ENCODE results near the gene DPF3. TPM values are rescaled to one million over a fixed set of nuclear protein-coding genes. Genes with fewer than 3 reads are reported as not detected.
A peak's percentile ranks its signal among the peaks of the same experiment; 100 is the strongest.

The DPF3 gene
- total RNA-seq, 6 experiments from 2014 or later: 1.2 to 5.7 (median 2.9) TPM

GRCh38 chr14:72847721-72848120, 46.2 kb downstream of the DPF3 start:
- Histone ChIP-seq H3K4me1 (peaks cover 0 to 15% (median 0%) of the 10 kb centered on the region in 4 donors), H3K9me3 (no peaks in the 10 kb centered on the region), H3K4me3 (no peak overlapping the region), H3K27ac (no peak overlapping the region), H3K36me3 (no peaks in the 10 kb centered on the region), H3K27me3 (no peaks in the 10 kb centered on the region)
- intact Hi-C loops (cut with DNase I): no loop called here
- WGBS (ENCODE audit: insufficient coverage, low coverage, low lambda C conversion rate, missing lambda C conversion rate): 98% methylated on average over 4 of the region's 4 CpGs
- ATAC-seq (no peak), DNase-seq (no peak)
- TF ChIP-seq, protein P1, sequence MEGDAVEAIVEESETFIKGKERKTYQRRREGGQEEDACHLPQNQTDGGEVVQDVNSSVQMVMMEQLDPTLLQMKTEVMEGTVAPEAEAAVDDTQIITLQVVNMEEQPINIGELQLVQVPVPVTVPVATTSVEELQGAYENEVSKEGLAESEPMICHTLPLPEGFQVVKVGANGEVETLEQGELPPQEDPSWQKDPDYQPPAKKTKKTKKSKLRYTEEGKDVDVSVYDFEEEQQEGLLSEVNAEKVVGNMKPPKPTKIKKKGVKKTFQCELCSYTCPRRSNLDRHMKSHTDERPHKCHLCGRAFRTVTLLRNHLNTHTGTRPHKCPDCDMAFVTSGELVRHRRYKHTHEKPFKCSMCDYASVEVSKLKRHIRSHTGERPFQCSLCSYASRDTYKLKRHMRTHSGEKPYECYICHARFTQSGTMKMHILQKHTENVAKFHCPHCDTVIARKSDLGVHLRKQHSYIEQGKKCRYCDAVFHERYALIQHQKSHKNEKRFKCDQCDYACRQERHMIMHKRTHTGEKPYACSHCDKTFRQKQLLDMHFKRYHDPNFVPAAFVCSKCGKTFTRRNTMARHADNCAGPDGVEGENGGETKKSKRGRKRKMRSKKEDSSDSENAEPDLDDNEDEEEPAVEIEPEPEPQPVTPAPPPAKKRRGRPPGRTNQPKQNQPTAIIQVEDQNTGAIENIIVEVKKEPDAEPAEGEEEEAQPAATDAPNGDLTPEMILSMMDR (IDR thresholded peaks at IDR 0.05): no peak
- no peak for TF ChIP-seq POLR2A (IDR thresholded peaks at IDR 0.05)

DNA sequence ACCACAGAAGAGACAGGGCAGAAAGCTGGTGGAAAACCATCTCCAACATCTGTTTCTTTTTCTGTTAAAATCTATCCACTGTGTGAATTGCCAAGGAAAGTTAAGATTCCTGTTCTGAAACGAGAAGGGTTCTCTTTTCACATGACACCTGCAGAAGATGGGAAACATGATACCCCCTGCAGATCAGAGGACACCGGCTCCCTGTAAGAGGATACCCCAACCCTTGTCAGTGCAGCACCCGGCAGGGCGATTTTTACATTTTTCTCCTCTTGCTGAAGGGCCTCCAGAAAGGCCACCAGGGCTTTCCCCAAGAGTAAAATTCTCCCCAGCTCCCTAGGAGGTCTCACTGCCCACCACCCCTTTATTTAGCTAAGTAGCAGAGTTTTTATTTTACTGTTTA, 48.2 kb downstream of the DPF3 start:
- WGBS (ENCODE audit: insufficient coverage, low coverage, low lambda C conversion rate, missing lambda C conversion rate): 85% methylated on average over 4 of the region's 4 CpGs
- Histone ChIP-seq H3K27ac (no peak overlapping the region), H3K27me3 (no peaks in the 10 kb centered on the region), H3K4me3 (no peak overlapping the region), H3K9me3 (no peaks in the 10 kb centered on the region), H3K4me1 (peaks cover 0 to 15% (median 0%) of the 10 kb centered on the region in 4 donors), H3K36me3 (no peaks in the 10 kb centered on the region)
- TF ChIP-seq POLR2A (IDR thresholded peaks at IDR 0.05): no peak
- TF ChIP-seq, protein P1 (IDR thresholded peaks at IDR 0.05): no peak
- intact Hi-C loops (cut with DNase I): no loop called here
- ATAC-seq: no peak
- DNase-seq: no peak

DNA sequence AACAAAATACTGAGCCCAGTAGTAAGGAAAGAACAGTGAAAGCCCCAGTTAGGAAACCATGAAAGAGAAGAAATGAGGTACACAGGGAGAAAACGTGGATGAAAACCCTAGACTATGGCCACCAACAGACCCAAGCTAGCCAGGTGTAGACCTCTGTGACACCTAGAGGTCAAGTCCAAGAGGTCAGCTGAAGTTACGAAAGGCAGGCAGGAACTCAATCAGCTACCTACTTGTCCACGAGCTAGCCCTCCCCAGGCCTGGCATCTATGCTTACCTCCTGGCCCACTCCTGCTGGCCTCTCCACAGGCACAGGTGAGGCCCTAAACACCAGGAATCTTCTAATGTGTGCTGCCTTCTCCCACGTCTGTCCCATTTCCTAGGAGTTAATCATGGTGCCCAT, 48.7 kb downstream of the DPF3 start:
- TF ChIP-seq, protein P1 (IDR thresholded peaks at IDR 0.05): no peak
- no peak for TF ChIP-seq POLR2A (IDR thresholded peaks at IDR 0.05)
- Histone ChIP-seq H3K4me1 (peaks cover 0 to 14% (median 0%) of the 10 kb centered on the region in 4 donors), H3K27ac (no peak overlapping the region), H3K36me3 (no peaks in the 10 kb centered on the region), H3K4me3 (no peak overlapping the region), H3K9me3 (no peaks in the 10 kb centered on the region), H3K27me3 (no peaks in the 10 kb centered on the region)
- DNase-seq (peak in 2 of 3 donors; percentile 69 to 73), ATAC-seq (peak; percentile 33 to 73 (median 54))
- intact Hi-C loops (cut with DNase I): no loop called here
- 49% methylated on average over 3 of the region's 4 CpGs for WGBS (ENCODE audit: insufficient coverage, low coverage, low lambda C conversion rate, missing lambda C conversion rate)

- Histone ChIP-seq H3K4me3 (no peak overlapping the region), H3K4me1 (peaks cover 0 to 7% (median 0%) of the 10 kb centered on the region in 4 donors), H3K27me3 (no peaks in the 10 kb centered on the region), H3K9me3 (no peaks in the 10 kb centered on the region), H3K36me3 (no peaks in the 10 kb centered on the region), H3K27ac (no peak overlapping the region)
- no peak for TF ChIP-seq POLR2A (IDR thresholded peaks at IDR 0.05)
- TF ChIP-seq, protein P1 (IDR thresholded peaks at IDR 0.05): no peak
- no peak for ATAC-seq
- 86% methylated on average over 2 of the region's 3 CpGs for WGBS (ENCODE audit: insufficient coverage, low coverage, low lambda C conversion rate, missing lambda C conversion rate)
- DNase-seq: no peak
- intact Hi-C loops (cut with DNase I): no loop called here
Measured at GRCh38 chr14:72844524-72844923, 49.4 kb downstream of the DPF3 start.

Measured in right lobe of liver (tissue), 6 donors.